HUES64 (cell line): ENCODE measurements around the gene HORMAD1. TPM values are rescaled to one million over a fixed set of nuclear protein-coding genes. Genes with fewer than 3 reads are reported as not detected.
"Not testable (repeated sequence)": the region's sequence is repeated elsewhere in the genome, so short reads cannot be mapped to it uniquely, and the experiment has no call there.

Source experiments
- H3K27ac ChIP-seq: 2 replicates; pipeline ENCODE4 v1.7.0; 2013; ENCODE audit warnings: low read depth, low read length, inconsistent platforms
- H3K27me3 ChIP-seq: 2 replicates; pipeline ENCODE4 v1.6.1; 2013; ENCODE audit warnings: mild to moderate bottlenecking, low read length; ENCODE audit not compliant: insufficient read depth
- H3K36me3 ChIP-seq: 2 replicates; pipeline ENCODE4 v1.6.1; 2013; ENCODE audit warnings: mild to moderate bottlenecking, low read length; ENCODE audit not compliant: insufficient read depth
- H3K4me1 ChIP-seq: 2 replicates; pipeline ENCODE4 v1.6.1; 2013; ENCODE audit warnings: mild to moderate bottlenecking, low read length, moderate library complexity; ENCODE audit not compliant: insufficient read depth
- H3K4me3 ChIP-seq: 2 replicates; pipeline ENCODE4 v1.5.1; 2013; ENCODE audit warnings: mild to moderate bottlenecking, low read length, moderate library complexity
- H3K9ac ChIP-seq: 2 replicates; pipeline ENCODE4 v1.6.1; 2013; ENCODE audit warnings: mild to moderate bottlenecking, low read depth, low read length
- H3K9me3 ChIP-seq: 2 replicates; pipeline ENCODE4 v1.6.1; 2013; ENCODE audit warnings: low read depth, low read length; ENCODE audit not compliant: insufficient read depth
- WGBS: fragments of 150-250, 120-280 bp; methylation state at CpG from one replicate; pipeline ENCODE4 v1.1.7; 2013; ENCODE audit warnings: missing lambda C conversion rate; 5-methylcytosine and 5-hydroxymethylcytosine counted together
- polyA plus RNA-seq, 2 experiments: library from polyadenylated mRNA; stranded (reverse); fragments of 50-300 nt; gene quantifications; one replicate each; pipeline ENCODE4 v1.2.3, GENCODE V29; 2013

HORMAD1 gene
- polyA plus RNA-seq (2013, experiment 1 of 2): not detected
- not detected for polyA plus RNA-seq (2013, experiment 2 of 2)

- Histone ChIP-seq H3K27ac (no peak within 1 kb of the TSS), H3K27me3 (no peaks in the 10 kb centered on the region), H3K4me1 (no peaks in the 10 kb centered on the region; the same call in 1 of the 2 replicates), H3K4me3 (no peak within 1 kb of the TSS), H3K9ac (no peak within 1 kb of the TSS), H3K9me3 (no peaks in the 10 kb centered on the region), H3K36me3 (no peaks in the 10 kb centered on the region)
- WGBS: 96% methylated on average over 24 of the region's 24 CpGs
Measured at GRCh38 chr1:150720703-150721102, at the start of gene HORMAD1. Gene HORMAD1 (minus strand): TSS chr1:150720895. CDS start chr1:150719505, 1,390 bp downstream.

GRCh38 chr1:150767704-150768103 is 47.0 kb upstream of the HORMAD1 start:
- H3K36me3 ChIP-seq, H3K27ac ChIP-seq, H3K4me3 ChIP-seq, H3K27me3 ChIP-seq, H3K9ac ChIP-seq, H3K4me1 ChIP-seq, H3K9me3 ChIP-seq: not testable (repeated sequence)
- 50% methylated on average over 1 of the region's 1 CpG for WGBS

DNA sequence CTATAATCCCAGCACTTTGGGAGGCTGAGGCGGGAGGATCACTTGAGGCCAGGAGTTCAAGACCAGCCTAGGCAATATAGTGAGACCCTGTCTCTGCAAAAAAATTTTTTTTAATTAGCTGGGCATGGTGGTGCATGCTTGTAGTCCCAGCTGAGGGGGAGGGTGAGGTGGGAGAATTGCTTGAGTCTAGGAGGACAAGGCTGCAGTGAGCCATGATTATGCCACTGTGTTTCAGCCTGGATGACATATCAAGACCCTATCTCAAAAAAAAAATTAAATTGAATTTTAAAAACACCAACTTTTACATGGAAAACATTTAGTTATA is 45.2 kb upstream of the HORMAD1 start:
- not testable (repeated sequence) for H3K4me1 ChIP-seq, H3K4me3 ChIP-seq, H3K27ac ChIP-seq, H3K9me3 ChIP-seq, H3K9ac ChIP-seq, H3K27me3 ChIP-seq, H3K36me3 ChIP-seq
- 98% methylated on average over 1 of the region's 1 CpG for WGBS

- 93% methylated on average over 4 of the region's 4 CpGs for WGBS
- no peaks in the 10 kb centered on the region for H3K4me1 ChIP-seq
- H3K27me3 ChIP-seq: no peaks in the 10 kb centered on the region
- no peak within 1 kb of the TSS for H3K9ac ChIP-seq
- H3K27ac ChIP-seq: no peak within 1 kb of the TSS
- H3K36me3 ChIP-seq: no peaks in the 10 kb centered on the region
- peaks cover 2% of the 10 kb centered on the region for H3K9me3 ChIP-seq
- H3K4me3 ChIP-seq: no peak within 1 kb of the TSS
Measured at GRCh38 chr1:150765296-150765976, 44.7 kb upstream of the HORMAD1 start, which contains the start of gene CTSS. Gene CTSS (minus strand): TSS chr1:150765778. CDS start chr1:150764763, 1,015 bp downstream.

DNA sequence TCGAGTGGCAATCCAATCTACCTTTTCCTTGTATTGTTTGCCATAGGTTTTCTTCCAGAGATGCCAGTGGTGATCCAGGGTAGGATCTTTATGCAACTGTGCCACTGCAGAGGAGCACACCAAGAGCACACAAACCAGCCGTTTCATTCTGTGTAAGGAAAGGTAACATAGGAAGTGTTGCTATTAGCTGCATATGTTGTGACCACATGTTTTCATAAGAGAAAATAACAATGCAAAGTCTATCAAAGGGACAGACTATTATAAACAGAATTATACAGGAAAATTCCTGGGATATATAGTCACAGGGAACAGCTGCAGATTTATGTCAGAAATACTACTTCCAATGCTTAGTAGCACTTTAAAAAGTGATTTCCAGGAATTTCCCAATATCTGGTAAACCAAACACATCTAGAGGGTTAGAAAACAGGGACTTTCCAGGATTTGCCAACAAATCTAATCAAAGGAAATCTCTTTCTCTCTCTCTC is 44.0 kb upstream of the HORMAD1 start:
- H3K27ac ChIP-seq: no peak overlapping the region

GRCh38 chr1:150763018-150763417 is 42.3 kb upstream of the HORMAD1 start:
- no peaks in the 10 kb centered on the region for H3K36me3 ChIP-seq
- peaks cover 5% of the 10 kb centered on the region for H3K9me3 ChIP-seq
- no peaks in the 10 kb centered on the region for H3K27me3 ChIP-seq
- H3K4me3 ChIP-seq: no peak overlapping the region
- WGBS: 88% methylated on average over 2 of the region's 3 CpGs
- no peaks in the 10 kb centered on the region for H3K4me1 ChIP-seq
- H3K9ac ChIP-seq: no peak overlapping the region
- no peak overlapping the region for H3K27ac ChIP-seq

More for the DNA sequence above, 44.0 kb upstream of the HORMAD1 start:
- Histone ChIP-seq H3K4me3 (no peak overlapping the region), H3K36me3 (no peaks in the 10 kb centered on the region), H3K9me3 (peaks cover 5% of the 10 kb centered on the region), H3K27me3 (no peaks in the 10 kb centered on the region), H3K4me1 (no peaks in the 10 kb centered on the region), H3K9ac (no peak overlapping the region)
- 90% methylated on average over 2 of the region's 2 CpGs for WGBS

DNA sequence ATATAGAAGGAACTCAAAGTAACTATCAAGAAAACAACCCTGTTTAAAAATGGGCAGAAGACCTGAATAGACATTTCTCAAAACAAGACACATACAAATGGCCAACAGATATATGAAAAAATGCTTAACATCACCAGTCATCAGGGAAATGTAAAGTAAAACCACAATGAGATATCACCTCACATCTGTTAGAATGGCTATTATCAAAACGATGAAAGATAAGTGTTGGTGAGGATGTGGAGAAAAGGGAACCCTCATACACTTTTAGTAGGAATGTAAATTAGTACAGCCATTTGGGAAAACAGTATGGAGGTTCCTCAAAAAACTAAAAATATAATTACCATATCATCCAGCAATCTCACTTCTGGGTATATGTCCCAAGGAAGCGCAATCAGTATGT is 41.9 kb upstream of the HORMAD1 start:
- Histone ChIP-seq H3K9ac (no peak overlapping the region), H3K4me3 (no peak overlapping the region), H3K4me1 (no peaks in the 10 kb centered on the region), H3K27me3 (no peaks in the 10 kb centered on the region), H3K9me3 (peaks cover 5% of the 10 kb centered on the region), H3K36me3 (no peaks in the 10 kb centered on the region), H3K27ac (no peak overlapping the region)
- 94% methylated on average over 1 of the region's 2 CpGs for WGBS

- Histone ChIP-seq H3K4me1 (no peaks in the 10 kb centered on the region), H3K36me3 (no peaks in the 10 kb centered on the region), H3K4me3 (no peak overlapping the region), H3K9ac (no peak overlapping the region), H3K9me3 (peaks cover 5% of the 10 kb centered on the region), H3K27me3 (no peaks in the 10 kb centered on the region), H3K27ac (no peak overlapping the region)
- 100% methylated on average over 1 of the region's 1 CpG for WGBS
Measured at GRCh38 chr1:150761801-150762200, 41.1 kb upstream of the HORMAD1 start.

GRCh38 chr1:150760013-150760412 is 39.3 kb upstream of the HORMAD1 start:
- Histone ChIP-seq H3K36me3 (no peaks in the 10 kb centered on the region), H3K4me3 (no peak overlapping the region), H3K4me1 (no peaks in the 10 kb centered on the region), H3K27me3 (no peaks in the 10 kb centered on the region), H3K27ac (no peak overlapping the region), H3K9ac (no peak overlapping the region), H3K9me3 (peaks cover 5% of the 10 kb centered on the region)
- WGBS: 94% methylated on average over 1 of the region's 3 CpGs

- Histone ChIP-seq H3K9ac (no peak overlapping the region), H3K27ac (no peak overlapping the region), H3K27me3 (no peaks in the 10 kb centered on the region), H3K4me3 (no peak overlapping the region), H3K4me1 (no peaks in the 10 kb centered on the region), H3K9me3 (no peaks in the 10 kb centered on the region), H3K36me3 (no peaks in the 10 kb centered on the region)
- WGBS: 69% methylated on average over 2 of the region's 2 CpGs
Measured at GRCh38 chr1:150753416-150753815, 32.7 kb upstream of the HORMAD1 start.

DNA sequence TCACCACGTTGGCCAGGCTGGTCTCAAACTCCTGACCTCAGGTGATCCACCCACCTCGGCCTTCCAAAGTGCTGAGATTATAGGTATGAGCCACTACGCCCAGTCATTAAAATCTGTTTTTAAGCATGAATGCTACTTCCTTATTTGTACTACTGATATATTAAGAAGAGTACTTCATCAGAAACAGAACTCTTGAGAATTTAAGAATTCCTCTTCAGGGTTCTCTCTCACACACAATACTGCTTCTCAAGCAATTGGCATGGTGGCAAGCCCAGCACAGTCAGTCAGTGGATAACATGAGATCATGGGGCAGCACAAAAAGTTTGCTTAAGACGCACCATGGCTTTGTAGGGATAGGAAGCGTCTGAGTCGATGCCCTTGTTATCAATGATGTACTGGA is 30.7 kb upstream of the HORMAD1 start:
- no peak overlapping the region for H3K4me3 ChIP-seq
- H3K4me1 ChIP-seq: no peaks in the 10 kb centered on the region
- no peaks in the 10 kb centered on the region for H3K27me3 ChIP-seq
- 90% methylated on average over 5 of the region's 6 CpGs for WGBS
- H3K36me3 ChIP-seq: no peaks in the 10 kb centered on the region
- H3K9ac ChIP-seq: no peak overlapping the region
- no peak overlapping the region for H3K27ac ChIP-seq
- H3K9me3 ChIP-seq: no peaks in the 10 kb centered on the region
